HG03457 (cell line): ENCODE results near the gene POLR2E.
A peak's percentile ranks its signal among the peaks of the same experiment; 100 is the strongest.

Source experiments
- ATAC-seq: cut with Tn5 transposase; IDR thresholded peaks from one replicate; pipeline ENCODE4 v1.9.1; 2021; ENCODE audit warnings: moderate number of reproducible peaks; ENCODE audit not compliant: unreplicated experiment

The POLR2E gene

DNA sequence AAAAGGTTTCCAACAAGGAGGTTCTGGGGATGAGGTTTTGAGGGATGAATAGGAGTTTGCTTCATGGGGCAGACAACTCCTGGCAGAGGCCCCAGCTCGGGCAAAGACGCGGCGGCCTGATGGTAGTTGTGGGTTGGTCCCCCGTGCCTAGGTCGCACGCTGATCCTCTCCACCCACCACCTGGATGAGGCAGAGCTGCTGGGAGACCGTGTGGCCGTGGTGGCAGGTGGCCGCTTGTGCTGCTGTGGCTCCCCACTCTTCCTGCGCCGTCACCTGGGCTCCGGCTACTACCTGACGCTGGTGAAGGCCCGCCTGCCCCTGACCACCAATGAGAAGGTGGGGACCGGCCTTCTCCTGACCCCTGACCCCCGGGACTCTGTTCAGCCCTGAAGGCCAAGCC is 43.4 kb downstream of the POLR2E start:
- no peak for ATAC-seq

DNA sequence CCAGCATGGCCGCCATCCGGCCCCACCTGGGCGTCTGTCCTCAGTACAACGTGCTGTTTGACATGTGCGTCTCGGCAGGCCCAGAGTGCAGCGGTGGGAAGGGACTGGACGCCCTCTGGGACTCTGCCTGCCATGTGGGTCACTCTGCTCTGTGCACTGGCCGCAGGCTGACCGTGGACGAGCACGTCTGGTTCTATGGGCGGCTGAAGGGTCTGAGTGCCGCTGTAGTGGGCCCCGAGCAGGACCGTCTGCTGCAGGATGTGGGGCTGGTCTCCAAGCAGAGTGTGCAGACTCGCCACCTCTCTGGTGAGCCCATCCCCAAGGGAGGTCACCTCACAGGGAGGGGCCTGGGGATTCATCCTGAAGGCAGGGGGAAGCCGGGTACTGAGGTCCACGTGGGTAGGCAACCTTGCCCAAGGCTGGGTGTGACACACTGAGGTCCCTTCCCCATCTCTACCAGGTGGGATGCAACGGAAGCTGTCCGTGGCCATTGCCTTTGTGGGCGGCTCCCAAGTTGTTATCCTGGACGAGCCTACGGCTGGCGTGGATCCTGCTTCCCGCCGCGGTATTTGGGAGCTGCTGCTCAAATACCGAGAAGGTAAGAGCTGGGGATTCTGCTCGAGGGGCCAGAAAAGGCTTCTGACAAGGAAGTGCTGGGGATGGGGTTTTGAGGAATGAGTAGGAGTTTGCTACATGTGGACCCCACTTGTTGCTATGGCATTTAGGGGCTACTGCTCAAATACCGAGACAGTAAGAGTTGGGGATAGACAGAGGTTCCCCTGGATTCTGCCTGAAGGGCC is 44.0 kb downstream of the POLR2E start:
- no peak for ATAC-seq

GRCh38 chr19:1049800-1050199 is 45.4 kb downstream of the POLR2E start:
- no peak for ATAC-seq

- no peak for ATAC-seq
Observed at GRCh38 chr19:1049106-1049505, 46.1 kb downstream of the POLR2E start.

DNA sequence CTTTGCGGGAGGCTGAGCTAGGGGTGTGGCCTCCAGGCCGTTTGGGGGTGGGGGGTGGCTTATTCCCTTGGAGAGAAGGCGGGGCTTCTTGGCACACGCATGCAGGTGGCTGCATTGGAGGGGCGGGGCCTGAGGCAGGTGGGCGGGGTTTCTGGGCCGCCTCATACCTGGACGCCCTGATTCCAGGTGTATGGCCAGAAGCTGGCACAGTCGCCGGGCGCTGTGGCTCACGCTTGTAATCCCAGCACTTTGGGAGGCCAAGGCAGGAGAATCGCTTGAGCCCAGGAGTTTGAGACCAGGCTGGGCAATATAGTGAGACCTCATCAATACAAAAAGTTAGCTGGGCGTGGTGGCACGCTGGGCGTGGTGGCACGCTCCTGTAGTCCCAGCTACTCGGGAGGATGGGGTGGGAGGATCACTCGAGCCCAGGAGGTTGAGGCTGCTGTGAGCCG is 47.5 kb downstream of the POLR2E start:
- no peak for ATAC-seq

DNA sequence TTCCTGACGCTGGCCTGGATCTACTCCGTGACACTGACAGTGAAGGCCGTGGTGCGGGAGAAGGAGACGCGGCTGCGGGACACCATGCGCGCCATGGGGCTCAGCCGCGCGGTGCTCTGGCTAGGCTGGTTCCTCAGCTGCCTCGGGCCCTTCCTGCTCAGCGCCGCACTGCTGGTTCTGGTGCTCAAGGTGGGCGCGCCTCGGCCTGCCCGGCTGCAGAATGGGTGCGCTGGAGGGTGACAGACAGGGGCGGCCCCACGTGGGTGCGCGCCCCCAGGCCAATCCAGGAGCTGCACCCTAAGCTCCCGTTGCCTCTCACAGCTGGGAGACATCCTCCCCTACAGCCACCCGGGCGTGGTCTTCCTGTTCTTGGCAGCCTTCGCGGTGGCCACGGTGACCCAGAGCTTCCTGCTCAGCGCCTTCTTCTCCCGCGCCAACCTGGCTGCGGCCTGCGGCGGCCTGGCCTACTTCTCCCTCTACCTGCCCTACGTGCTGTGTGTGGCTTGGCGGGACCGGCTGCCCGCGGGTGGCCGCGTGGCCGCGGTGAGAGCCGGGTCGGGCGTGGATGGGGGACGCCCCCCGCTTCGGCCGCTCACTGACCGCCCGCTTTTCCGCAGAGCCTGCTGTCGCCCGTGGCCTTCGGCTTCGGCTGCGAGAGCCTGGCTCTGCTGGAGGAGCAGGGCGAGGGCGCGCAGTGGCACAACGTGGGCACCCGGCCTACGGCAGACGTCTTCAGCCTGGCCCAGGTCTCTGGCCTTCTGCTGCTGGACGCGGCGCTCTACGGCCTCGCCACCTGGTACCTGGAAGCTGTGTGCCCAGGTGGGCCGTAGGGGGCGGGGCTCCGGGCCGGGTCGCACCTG is 48.1 kb downstream of the POLR2E start:
- no peak for ATAC-seq

- no peak for ATAC-seq
Observed at GRCh38 chr19:1046117-1046626, 49.0 kb downstream of the POLR2E start.

DNA sequence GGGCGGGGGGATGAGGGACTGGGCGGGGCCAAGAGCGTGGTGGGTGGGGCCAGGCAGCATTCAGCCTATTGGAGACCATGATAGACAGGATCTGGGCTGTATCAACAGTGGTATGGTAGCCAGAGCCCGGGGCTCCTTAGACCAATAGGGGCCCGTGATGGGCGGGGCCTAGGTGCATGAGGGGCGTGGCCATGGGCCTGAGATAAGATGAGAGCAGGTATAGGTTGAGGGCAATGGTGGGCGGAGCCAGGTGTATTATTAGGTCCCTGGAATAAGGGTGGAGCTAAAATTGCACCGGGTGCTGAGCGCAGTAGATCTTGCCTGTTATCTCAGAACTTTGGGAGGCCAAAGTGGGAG is 50.0 kb downstream of the POLR2E start:
- no peak for ATAC-seq

DNA sequence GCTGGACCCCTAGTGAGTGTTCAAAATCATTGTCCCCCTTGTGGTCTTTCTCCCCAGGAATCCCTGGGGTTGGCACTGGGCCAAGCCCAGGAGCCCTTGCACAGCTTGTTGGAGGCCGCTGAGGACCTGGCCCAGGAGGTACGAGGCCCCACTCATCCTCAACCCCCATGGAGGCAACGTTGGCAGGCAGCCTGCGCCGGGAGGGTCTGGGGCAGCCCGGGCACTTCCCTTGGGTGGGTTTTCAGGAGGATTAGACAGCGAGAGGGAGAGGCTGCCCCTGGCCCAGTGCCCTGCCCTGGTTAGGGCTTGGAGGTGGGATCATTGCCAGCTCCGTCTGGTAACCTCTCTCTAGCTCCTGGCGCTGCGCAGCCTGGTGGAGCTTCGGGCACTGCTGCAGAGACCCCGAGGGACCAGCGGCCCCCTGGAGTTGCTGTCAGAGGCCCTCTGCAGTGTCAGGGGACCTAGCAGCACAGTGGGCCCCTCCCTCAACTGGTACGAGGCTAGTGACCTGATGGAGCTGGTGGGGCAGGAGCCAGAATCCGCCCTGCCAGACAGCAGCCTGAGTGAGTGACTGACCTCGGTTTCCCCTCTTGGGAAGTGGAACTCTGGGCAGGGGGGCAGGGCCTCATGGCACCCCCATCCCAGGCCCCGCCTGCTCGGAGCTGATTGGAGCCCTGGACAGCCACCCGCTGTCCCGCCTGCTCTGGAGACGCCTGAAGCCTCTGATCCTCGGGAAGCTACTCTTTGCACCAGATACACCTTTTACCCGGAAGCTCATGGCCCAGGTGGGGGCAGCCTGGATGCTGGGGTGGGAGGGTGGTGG is 52.3 kb downstream of the POLR2E start:
- no peak for ATAC-seq

GRCh38 chr19:1041835-1042685 is 53.1 kb downstream of the POLR2E start:
- ATAC-seq: no peak

- ATAC-seq: no peak
Observed at GRCh38 chr19:1041272-1041834, 53.8 kb downstream of the POLR2E start.

- ATAC-seq: no peak
Observed at GRCh38 chr19:1040476-1041271, 54.5 kb downstream of the POLR2E start.

- ATAC-seq: peak; percentile 51
Observed at GRCh38 chr19:1039646-1040475, 55.3 kb downstream of the POLR2E start, which contains the start of gene ABCA7. TSS of gene ABCA7 (plus strand) at chr19:1040107. CDS start at chr19:1041362, 1,255 bp downstream.

DNA sequence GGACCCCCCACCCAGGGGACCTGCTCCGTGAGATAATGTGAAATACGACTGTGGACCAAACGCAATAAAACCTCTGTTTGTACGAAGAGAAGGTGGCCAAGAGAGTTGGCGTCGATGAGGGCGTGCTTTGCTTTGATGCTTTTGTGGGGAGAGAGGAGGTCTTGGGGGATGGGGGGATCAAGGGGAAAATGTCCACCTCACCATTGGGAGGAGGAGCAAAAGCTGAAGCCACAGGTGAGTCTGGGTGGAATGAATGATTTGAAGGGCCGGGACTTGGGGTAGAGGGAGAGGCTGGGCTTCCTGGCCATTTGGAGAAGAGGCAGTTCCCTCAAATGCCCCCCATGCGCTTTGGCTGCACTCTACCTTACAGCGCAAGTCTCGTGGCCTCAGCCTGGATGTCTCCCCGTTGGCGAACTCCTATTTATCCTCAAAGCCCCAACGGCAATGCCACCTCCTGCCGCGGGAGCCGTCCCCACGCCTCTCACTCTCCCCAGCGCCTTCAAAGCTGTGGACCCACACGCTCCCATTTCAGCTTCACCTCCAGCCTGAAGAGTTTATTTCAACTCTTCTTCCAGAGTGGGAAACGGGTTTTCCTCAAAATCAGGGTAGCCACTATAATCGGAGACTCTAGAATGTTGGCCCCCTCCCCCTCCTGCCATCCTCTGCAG is 56.1 kb downstream of the POLR2E start:
- no peak for ATAC-seq

- ATAC-seq: no peak
Observed at GRCh38 chr19:1037621-1038064, 57.5 kb downstream of the POLR2E start.
